Nephron (organoid): Measurements from ENCODE around the gene TBCK.

Experiments used
- H3K27ac Mint-ChIP-seq, 3 experiments: 2 replicates each; pipeline ENCODE4 v1.8.0; 2020; ENCODE audit warnings: mixed read lengths in 3 of 3, mild to moderate bottlenecking in 2 of 3, moderate library complexity in 1 of 3
- H3K27me3 Mint-ChIP-seq: 2 replicates; pipeline ENCODE4 v1.8.0; 2021; ENCODE audit warnings: low read depth, mild to moderate bottlenecking, moderate library complexity, mixed read lengths
- H3K36me3 Mint-ChIP-seq: 2 replicates; pipeline ENCODE4 v1.8.0; 2020; ENCODE audit warnings: low read depth, mixed read lengths
- H3K4me1 Mint-ChIP-seq: 2 replicates; pipeline ENCODE4 v1.8.0; 2020; ENCODE audit warnings: mixed read lengths
- H3K4me3 Mint-ChIP-seq, 3 experiments: 2 replicates each; pipeline ENCODE4 v1.8.0; 2020; ENCODE audit warnings: mild to moderate bottlenecking in 3 of 3, mixed read lengths in 3 of 3, moderate library complexity in 2 of 3
- H3K9me3 Mint-ChIP-seq: 2 replicates; pipeline ENCODE4 v1.8.0; 2020; ENCODE audit warnings: mixed read lengths
- CTCF ChIP-seq, 3 experiments: fragments of 200-600 bp; sonication (generic); IDR thresholded peaks; one replicate each; pipeline ENCODE4 v1.5.0; 2021; ENCODE audit warnings: antibody characterized with exemption in 3 of 3; ENCODE audit not compliant: unreplicated experiment in 3 of 3

TBCK gene

GRCh38 chr4:106034751-106035150, 281.3 kb downstream of the TBCK start:
- no peak for TF ChIP-seq CTCF (IDR thresholded peaks at IDR 0.05; ENCODE audit: unreplicated experiment in 3 of 3)
- H3K27me3 Mint-ChIP-seq, result no peaks in the 10 kb centered on the region
- peak overlapping the region; percentile 74 to 85 (median 74) for H3K27ac Mint-ChIP-seq
- H3K4me3 Mint-ChIP-seq, result no peak overlapping the region
- H3K9me3 Mint-ChIP-seq, result peaks cover 21% of the 10 kb centered on the region
- peaks cover 48% of the 10 kb centered on the region for H3K4me1 Mint-ChIP-seq
- peaks cover 12% of the 10 kb centered on the region for H3K36me3 Mint-ChIP-seq

GRCh38 chr4:106034220-106034619, 281.8 kb downstream of the TBCK start:
- peak overlapping the region; percentile 74 to 85 (median 74) for H3K27ac Mint-ChIP-seq
- H3K27me3 Mint-ChIP-seq, result no peaks in the 10 kb centered on the region
- no peak overlapping the region for H3K4me3 Mint-ChIP-seq
- H3K9me3 Mint-ChIP-seq, result peaks cover 26% of the 10 kb centered on the region
- H3K4me1 Mint-ChIP-seq, result peaks cover 43% of the 10 kb centered on the region
- peaks cover 12% of the 10 kb centered on the region for H3K36me3 Mint-ChIP-seq
- TF ChIP-seq CTCF (IDR thresholded peaks at IDR 0.05; ENCODE audit: unreplicated experiment in 3 of 3), result no peak

GRCh38 chr4:106033469-106033868, 282.5 kb downstream of the TBCK start:
- no peak for TF ChIP-seq CTCF (IDR thresholded peaks at IDR 0.05; ENCODE audit: unreplicated experiment in 3 of 3)
- Mint-ChIP-seq H3K4me3 (no peak overlapping the region), H3K36me3 (peaks cover 12% of the 10 kb centered on the region)

GRCh38 chr4:106032851-106033286, 283.1 kb downstream of the TBCK start:
- peaks cover 29% of the 10 kb centered on the region for H3K9me3 Mint-ChIP-seq
- H3K27ac Mint-ChIP-seq, result no peak overlapping the region
- peaks cover 16% of the 10 kb centered on the region for H3K36me3 Mint-ChIP-seq
- H3K4me1 Mint-ChIP-seq, result peaks cover 37% of the 10 kb centered on the region
- H3K4me3 Mint-ChIP-seq, result no peak overlapping the region
- H3K27me3 Mint-ChIP-seq, result peaks cover 2% of the 10 kb centered on the region
- TF ChIP-seq CTCF (IDR thresholded peaks at IDR 0.05; ENCODE audit: unreplicated experiment in 3 of 3), result no peak

More at GRCh38 chr4:106033469-106033868, 282.5 kb downstream of the TBCK start:
- Mint-ChIP-seq H3K4me1 (peaks cover 40% of the 10 kb centered on the region), H3K27ac (no peak overlapping the region), H3K9me3 (peaks cover 26% of the 10 kb centered on the region), H3K27me3 (no peaks in the 10 kb centered on the region)

GRCh38 chr4:106022454-106022853, 293.6 kb downstream of the TBCK start:
- H3K36me3 Mint-ChIP-seq, result no peaks in the 10 kb centered on the region
- H3K4me1 Mint-ChIP-seq, result no peaks in the 10 kb centered on the region
- no peak overlapping the region for H3K4me3 Mint-ChIP-seq
- TF ChIP-seq CTCF (IDR thresholded peaks at IDR 0.05; ENCODE audit: unreplicated experiment in 3 of 3), result no peak
- peaks cover 3% of the 10 kb centered on the region for H3K9me3 Mint-ChIP-seq
- H3K27me3 Mint-ChIP-seq, result no peaks in the 10 kb centered on the region
- H3K27ac Mint-ChIP-seq, result no peak overlapping the region

- H3K27ac Mint-ChIP-seq, result no peak overlapping the region
- H3K27me3 Mint-ChIP-seq, result no peaks in the 10 kb centered on the region
- no peak overlapping the region for H3K4me3 Mint-ChIP-seq
- no peaks in the 10 kb centered on the region for H3K36me3 Mint-ChIP-seq
- no peak for TF ChIP-seq CTCF (IDR thresholded peaks at IDR 0.05; ENCODE audit: unreplicated experiment in 3 of 3)
- no peaks in the 10 kb centered on the region for H3K4me1 Mint-ChIP-seq
- H3K9me3 Mint-ChIP-seq, result no peaks in the 10 kb centered on the region
Measured at GRCh38 chr4:106021737-106022410, 294.1 kb downstream of the TBCK start.
